Calu3 (cell line): ENCODE measurements around the gene LAT. TPM values are rescaled to one million over a fixed set of nuclear protein-coding genes. Genes with fewer than 3 reads are reported as not detected.

Source experiments
- Bru-seq: library from RNA; stranded (reverse); fragments of 400-500 nt; gene quantifications from one replicate; lab custom pipeline; 2021; lab: Mats Ljungman, UMichigan
- BruChase-seq, 2 experiments: library from RNA; stranded (reverse); fragments of 400-500 nt; gene quantifications; one replicate each; lab custom pipeline; 2021; lab: Mats Ljungman, UMichigan
- BruUV-seq: library from RNA; stranded (reverse); fragments of 400-500 nt; replicated peaks from 2 replicates; lab custom pipeline; 2021; lab: Mats Ljungman, UMichigan
- CTCF ChIA-PET: fragments of 300-600 bp; sonication (Branson Sonifier 250); formaldehyde crosslinking; loops from one replicate; lab custom pipeline; 2022; ENCODE audit warnings: antibody characterized with exemption; lab: Charles Lee
- DNase-seq: peaks from one replicate; pipeline ENCODE4 v3.0.0; 2022
- H3K27ac Mint-ChIP-seq: one replicate; pipeline ENCODE4 v1.8.0; 2022; ENCODE audit warnings: mixed read lengths; ENCODE audit not compliant: unreplicated experiment
- H3K27me3 Mint-ChIP-seq: one replicate; pipeline ENCODE4 v1.8.0; 2022; ENCODE audit warnings: mixed read lengths; ENCODE audit not compliant: unreplicated experiment
- H3K36me3 Mint-ChIP-seq: one replicate; pipeline ENCODE4 v1.8.0; 2022; ENCODE audit warnings: mild to moderate bottlenecking, moderate library complexity, mixed read lengths; ENCODE audit not compliant: insufficient read depth, unreplicated experiment
- H3K4me1 Mint-ChIP-seq: one replicate; pipeline ENCODE4 v1.8.0; 2022; ENCODE audit warnings: mild to moderate bottlenecking, low read depth, mixed read lengths; ENCODE audit not compliant: unreplicated experiment
- H3K4me3 Mint-ChIP-seq: one replicate; pipeline ENCODE4 v1.8.0; 2022; ENCODE audit warnings: mild to moderate bottlenecking, low read depth, moderate library complexity, mixed read lengths; ENCODE audit not compliant: unreplicated experiment
- H3K9me3 Mint-ChIP-seq: one replicate; pipeline ENCODE4 v1.8.0; 2022; ENCODE audit warnings: low read depth, mixed read lengths; ENCODE audit not compliant: unreplicated experiment
- CTCF ChIP-seq: fragments of 200-600 bp; IDR thresholded peaks from one replicate; pipeline ENCODE4 v1.8.0; 2022; ENCODE audit warnings: antibody characterized with exemption; ENCODE audit not compliant: unreplicated experiment
- intact Hi-C: fragments of 100-400 bp; cut with micrococcal nuclease; formaldehyde crosslinking; loops from one replicate; pipeline ENCODE4 v1.10.0; 2022; ENCODE audit not compliant: unreplicated experiment
- long read RNA-seq: library from polyadenylated mRNA; stranded (forward); transcript quantifications from one replicate; pipeline ENCODE4 v2.0.0, GENCODE V29; 2022
- total RNA-seq: library from RNA; stranded (reverse); gene quantifications from 2 replicates; pipeline ENCODE4 v1.2.3, GENCODE V29; 2022

Gene LAT
- total RNA-seq, result 9.7 and 11.3 TPM in 2 replicates
- percentile 42 among the genes with signal in this experiment for Bru-seq, nascent RNA
- percentile 35 among the genes with signal in this experiment for BruChase-seq, experiment 1, labeled RNA remaining after a 6-hour chase
- BruChase-seq, experiment 2, labeled RNA remaining after a 2-hour chase, result percentile 46 among the genes with signal in this experiment
- long read RNA-seq, partial matches to known transcripts, result 0 of 2 reads
- long read RNA-seq, other reads (novel, unspliced or antisense), result 1 of 2 reads

GRCh38 chr16:28984619-28985135, at the start of gene LAT:
LAT (plus strand) TSS chr16:28985052; CDS start chr16:28985418, 366 bp downstream.
- no peak for TF ChIP-seq CTCF
- H3K27ac Mint-ChIP-seq, result no peak within 1 kb of the TSS
- intact Hi-C loops, result no loop called here
- DNase-seq, result no peak
- H3K9me3 Mint-ChIP-seq, result peaks cover 6% of the 10 kb centered on the region
- no peak within 1 kb of the TSS for H3K4me3 Mint-ChIP-seq
- peaks cover 18% of the 10 kb centered on the region for H3K36me3 Mint-ChIP-seq
- no peaks in the 10 kb centered on the region for H3K27me3 Mint-ChIP-seq
- H3K4me1 Mint-ChIP-seq, result no peaks in the 10 kb centered on the region
- BruUV-seq, result no TSS peak
- CTCF ChIA-PET, result no interaction called here

- Mint-ChIP-seq H3K27ac (no peak overlapping the region), H3K4me3 (no peak overlapping the region), H3K9me3 (no peaks in the 10 kb centered on the region), H3K4me1 (no peaks in the 10 kb centered on the region), H3K36me3 (peaks cover 4% of the 10 kb centered on the region), H3K27me3 (peaks cover 55% of the 10 kb centered on the region)
- TF ChIP-seq CTCF, result no peak
- no peak for DNase-seq
- BruUV-seq, result no TSS peak
- CTCF ChIA-PET, result interaction anchor here (0.7 kb wide), 1 partner anchor 11 kb away, joined by 3 read pairs; no protein-coding TSS in a partner anchor
- intact Hi-C loops, result no loop called here
Measured at GRCh38 chr16:28935346-28935745, 49.5 kb upstream of the LAT start.

GRCh38 chr16:28935924-28936783, 48.7 kb upstream of the LAT start:
- H3K27me3 Mint-ChIP-seq, result peaks cover 55% of the 10 kb centered on the region
- peak; percentile 45 for DNase-seq
- CTCF ChIA-PET, result no interaction called here
- H3K9me3 Mint-ChIP-seq, result no peaks in the 10 kb centered on the region
- BruUV-seq, result no TSS peak
- H3K4me1 Mint-ChIP-seq, result no peaks in the 10 kb centered on the region
- no peak overlapping the region for H3K4me3 Mint-ChIP-seq
- peaks cover 4% of the 10 kb centered on the region for H3K36me3 Mint-ChIP-seq
- intact Hi-C loops, result no loop called here
- TF ChIP-seq CTCF, result no peak
- H3K27ac Mint-ChIP-seq, result no peak overlapping the region

GRCh38 chr16:28936784-28937155, 48.1 kb upstream of the LAT start:
- no peak for DNase-seq
- CTCF ChIA-PET, result no interaction called here
- H3K4me1 Mint-ChIP-seq, result no peaks in the 10 kb centered on the region
- no peak for TF ChIP-seq CTCF
- no peak overlapping the region for H3K27ac Mint-ChIP-seq
- BruUV-seq, result no TSS peak
- intact Hi-C loops, result no loop called here
- H3K27me3 Mint-ChIP-seq, result peaks cover 55% of the 10 kb centered on the region
- H3K9me3 Mint-ChIP-seq, result no peaks in the 10 kb centered on the region
- H3K4me3 Mint-ChIP-seq, result no peak overlapping the region
- peaks cover 4% of the 10 kb centered on the region for H3K36me3 Mint-ChIP-seq
